ENCODE measurements around the gene NR3C2.

Gene NR3C2

DNA sequence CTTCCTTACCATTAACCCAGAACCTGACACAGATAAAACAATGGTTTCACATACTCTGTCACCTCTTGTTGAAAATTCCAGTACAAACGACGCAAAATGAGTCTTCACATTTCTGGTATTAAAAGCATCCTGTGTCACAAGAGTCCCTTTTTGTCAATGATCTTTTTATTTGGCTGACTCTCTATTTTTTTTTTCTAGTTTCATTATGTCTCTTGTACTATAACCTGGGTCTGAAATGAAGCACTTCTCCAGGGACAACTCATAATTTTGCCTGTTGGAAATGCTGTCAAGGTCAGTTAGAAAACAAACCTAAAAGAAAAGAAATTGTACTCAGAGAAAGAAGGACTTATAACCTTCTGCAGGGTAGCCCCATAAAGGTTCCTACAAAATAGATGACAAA, 93.1 kb downstream of the NR3C2 start:
- no peak for DNase-seq
- H3K27ac ChIP-seq (ENCODE audit: insufficient read depth, low read length, poor library complexity, severe bottlenecking) = no peak overlapping the region
- no peaks in the 10 kb centered on the region for H3K36me3 ChIP-seq (ENCODE audit: control insufficient read depth, insufficient read depth, low read length)
- H3K27me3 ChIP-seq (replicated peaks; ENCODE audit: control insufficient read depth, insufficient read depth, low read length, poor library complexity, severe bottlenecking) = no peaks in the 10 kb centered on the region
- no peaks in the 10 kb centered on the region for H3K4me1 ChIP-seq (ENCODE audit: control insufficient read depth, insufficient read depth, low read length, poor library complexity, severe bottlenecking)
- no peaks in the 10 kb centered on the region for H3K9me3 ChIP-seq (ENCODE audit: control insufficient read depth, low read length)
- H3K4me3 ChIP-seq (ENCODE audit: insufficient read depth, low read depth, low read length, poor library complexity, severe bottlenecking) = no peak overlapping the region

GRCh38 chr4:148346657-148347056, 95.6 kb downstream of the NR3C2 start:
- no peaks in the 10 kb centered on the region for H3K4me1 ChIP-seq (ENCODE audit: control insufficient read depth, insufficient read depth, low read length, poor library complexity, severe bottlenecking)
- no peaks in the 10 kb centered on the region for H3K27me3 ChIP-seq (replicated peaks; ENCODE audit: control insufficient read depth, insufficient read depth, low read length, poor library complexity, severe bottlenecking)
- H3K9me3 ChIP-seq (ENCODE audit: control insufficient read depth, low read length) = no peaks in the 10 kb centered on the region
- DNase-seq = no peak
- H3K27ac ChIP-seq (ENCODE audit: insufficient read depth, low read length, poor library complexity, severe bottlenecking) = no peak overlapping the region
- no peaks in the 10 kb centered on the region for H3K36me3 ChIP-seq (ENCODE audit: control insufficient read depth, insufficient read depth, low read length)
- H3K4me3 ChIP-seq (ENCODE audit: insufficient read depth, low read depth, low read length, poor library complexity, severe bottlenecking) = no peak overlapping the region

DNA sequence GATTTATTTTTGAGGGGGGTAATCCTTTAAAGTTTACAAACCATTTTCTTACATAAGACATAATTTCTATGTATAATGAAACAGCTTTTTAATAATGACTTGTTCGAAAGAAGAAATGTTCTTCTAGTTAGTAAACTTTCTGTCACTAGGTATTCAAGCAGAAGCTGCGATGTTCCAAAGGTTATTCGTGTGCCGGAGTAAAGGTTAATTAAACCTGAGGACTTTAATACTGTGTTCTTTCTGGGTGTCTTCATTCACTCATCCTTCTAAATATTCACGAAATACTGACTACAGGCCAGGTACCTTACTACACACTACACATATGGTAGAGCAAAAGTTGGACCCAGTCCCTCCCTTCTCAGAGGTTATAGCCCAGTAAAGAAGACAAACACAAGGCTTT, 96.7 kb downstream of the NR3C2 start:
- DNase-seq = no peak

GRCh38 chr4:148344941-148345340, 97.3 kb downstream of the NR3C2 start:
- no peak overlapping the region for H3K27ac ChIP-seq (ENCODE audit: insufficient read depth, low read length, poor library complexity, severe bottlenecking)
- no peaks in the 10 kb centered on the region for H3K36me3 ChIP-seq (ENCODE audit: control insufficient read depth, insufficient read depth, low read length)
- no peaks in the 10 kb centered on the region for H3K4me1 ChIP-seq (ENCODE audit: control insufficient read depth, insufficient read depth, low read length, poor library complexity, severe bottlenecking)
- DNase-seq = no peak
- no peaks in the 10 kb centered on the region for H3K27me3 ChIP-seq (replicated peaks; ENCODE audit: control insufficient read depth, insufficient read depth, low read length, poor library complexity, severe bottlenecking)
- no peaks in the 10 kb centered on the region for H3K9me3 ChIP-seq (ENCODE audit: control insufficient read depth, low read length)
- no peak overlapping the region for H3K4me3 ChIP-seq (ENCODE audit: insufficient read depth, low read depth, low read length, poor library complexity, severe bottlenecking)

More for the DNA sequence above, 96.7 kb downstream of the NR3C2 start:
- Histone ChIP-seq H3K27me3 (replicated peaks; ENCODE audit: control insufficient read depth, insufficient read depth, low read length, poor library complexity, severe bottlenecking) (no peaks in the 10 kb centered on the region), H3K4me1 (ENCODE audit: control insufficient read depth, insufficient read depth, low read length, poor library complexity, severe bottlenecking) (no peaks in the 10 kb centered on the region), H3K4me3 (ENCODE audit: insufficient read depth, low read depth, low read length, poor library complexity, severe bottlenecking) (no peak overlapping the region), H3K36me3 (ENCODE audit: control insufficient read depth, insufficient read depth, low read length) (no peaks in the 10 kb centered on the region), H3K9me3 (ENCODE audit: control insufficient read depth, low read length) (no peaks in the 10 kb centered on the region), H3K27ac (ENCODE audit: insufficient read depth, low read length, poor library complexity, severe bottlenecking) (no peak overlapping the region)

GRCh38 chr4:148344352-148344751, 97.9 kb downstream of the NR3C2 start:
- Histone ChIP-seq H3K36me3 (ENCODE audit: control insufficient read depth, insufficient read depth, low read length) (no peaks in the 10 kb centered on the region), H3K9me3 (ENCODE audit: control insufficient read depth, low read length) (no peaks in the 10 kb centered on the region), H3K27me3 (replicated peaks; ENCODE audit: control insufficient read depth, insufficient read depth, low read length, poor library complexity, severe bottlenecking) (no peaks in the 10 kb centered on the region), H3K4me1 (ENCODE audit: control insufficient read depth, insufficient read depth, low read length, poor library complexity, severe bottlenecking) (no peaks in the 10 kb centered on the region), H3K27ac (ENCODE audit: insufficient read depth, low read length, poor library complexity, severe bottlenecking) (no peak overlapping the region), H3K4me3 (ENCODE audit: insufficient read depth, low read depth, low read length, poor library complexity, severe bottlenecking) (no peak overlapping the region)
- no peak for DNase-seq

DNA sequence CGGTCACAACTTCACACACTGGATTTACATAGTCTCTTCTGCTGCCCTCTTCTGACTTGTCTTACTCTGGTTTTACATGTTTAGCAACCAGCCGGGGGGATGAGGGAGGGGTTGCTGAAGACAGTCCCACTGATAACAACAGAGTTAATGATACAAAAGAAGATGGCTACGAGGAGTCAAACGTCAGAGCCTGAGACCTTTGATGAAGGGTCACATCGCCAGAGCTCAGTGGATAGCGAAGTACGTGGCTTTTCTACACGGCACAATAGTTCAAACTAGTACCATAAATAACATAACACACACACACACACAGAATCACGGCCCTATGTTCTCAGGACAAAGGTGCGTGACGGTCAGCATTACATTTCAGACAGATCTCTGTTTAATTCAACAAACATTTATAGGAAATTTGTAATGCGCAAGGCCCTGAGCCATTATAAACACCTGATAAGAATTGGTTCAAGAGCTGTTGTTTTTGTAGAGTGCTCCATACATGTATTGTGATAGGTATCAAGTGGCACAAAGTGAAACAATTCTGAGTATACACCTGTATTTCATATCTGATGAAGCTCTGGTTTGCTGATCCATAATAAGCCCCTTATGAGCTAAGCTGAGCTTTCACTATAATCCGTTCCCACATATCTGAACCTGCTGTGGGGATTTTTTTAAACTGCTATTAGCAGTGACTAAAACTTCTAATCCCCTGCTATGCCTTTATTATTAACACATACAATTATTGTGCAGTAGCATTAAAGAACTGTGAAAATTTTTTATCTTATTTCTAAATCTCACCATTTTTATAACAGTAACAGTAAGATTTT, 100.0 kb downstream of the NR3C2 start:
- no peak for DNase-seq
- Histone ChIP-seq H3K27ac (ENCODE audit: insufficient read depth, low read length, poor library complexity, severe bottlenecking) (no peak overlapping the region), H3K36me3 (ENCODE audit: control insufficient read depth, insufficient read depth, low read length) (no peaks in the 10 kb centered on the region), H3K4me1 (ENCODE audit: control insufficient read depth, insufficient read depth, low read length, poor library complexity, severe bottlenecking) (no peaks in the 10 kb centered on the region), H3K27me3 (replicated peaks; ENCODE audit: control insufficient read depth, insufficient read depth, low read length, poor library complexity, severe bottlenecking) (no peaks in the 10 kb centered on the region), H3K4me3 (ENCODE audit: insufficient read depth, low read depth, low read length, poor library complexity, severe bottlenecking) (no peak overlapping the region), H3K9me3 (ENCODE audit: control insufficient read depth, low read length) (no peaks in the 10 kb centered on the region)

DNA sequence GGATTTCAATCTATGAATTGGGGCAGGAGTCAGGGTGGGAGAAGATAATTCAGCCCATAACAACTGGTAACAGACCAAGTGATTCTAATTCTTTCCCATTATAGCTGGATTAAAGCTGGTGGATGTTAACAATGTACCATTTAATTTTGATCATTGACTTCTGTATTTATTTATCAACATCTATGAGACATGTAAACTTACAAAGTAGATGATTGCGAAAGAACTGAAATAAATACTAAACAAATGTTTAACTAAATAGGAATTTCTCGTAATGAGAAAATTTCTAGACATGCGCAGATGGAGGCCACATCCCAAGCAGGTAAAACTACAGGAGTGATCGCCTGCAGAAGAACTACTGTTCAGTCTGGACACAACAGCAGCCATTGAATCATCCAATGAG, 107.1 kb downstream of the NR3C2 start:
- no peaks in the 10 kb centered on the region for H3K9me3 ChIP-seq (ENCODE audit: control insufficient read depth, low read length)
- H3K4me3 ChIP-seq (ENCODE audit: insufficient read depth, low read depth, low read length, poor library complexity, severe bottlenecking) = no peak overlapping the region
- no peaks in the 10 kb centered on the region for H3K4me1 ChIP-seq (ENCODE audit: control insufficient read depth, insufficient read depth, low read length, poor library complexity, severe bottlenecking)
- no peak for DNase-seq
- no peaks in the 10 kb centered on the region for H3K36me3 ChIP-seq (ENCODE audit: control insufficient read depth, insufficient read depth, low read length)
- H3K27ac ChIP-seq (ENCODE audit: insufficient read depth, low read length, poor library complexity, severe bottlenecking) = no peak overlapping the region
- H3K27me3 ChIP-seq (replicated peaks; ENCODE audit: control insufficient read depth, insufficient read depth, low read length, poor library complexity, severe bottlenecking) = no peaks in the 10 kb centered on the region

DNA sequence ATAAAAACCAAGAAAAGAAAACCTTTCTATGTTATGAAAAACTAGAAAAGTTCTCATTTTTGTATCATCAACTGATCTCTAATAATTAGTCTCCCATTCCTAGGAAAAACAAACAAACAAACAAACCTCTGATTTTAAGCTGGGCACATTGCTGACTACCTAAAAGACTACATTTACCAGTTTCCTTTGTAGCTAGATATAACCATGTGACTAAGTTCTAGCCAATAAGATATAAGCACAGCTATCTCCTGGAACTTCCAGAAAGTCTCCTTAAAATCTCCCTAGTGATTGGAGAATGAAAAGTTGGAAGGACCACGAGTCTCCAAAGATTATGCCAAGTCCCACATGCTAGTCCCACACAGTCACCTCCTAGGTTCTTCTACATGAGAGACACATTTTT, 108.9 kb downstream of the NR3C2 start:
- H3K27me3 ChIP-seq (replicated peaks; ENCODE audit: control insufficient read depth, insufficient read depth, low read length, poor library complexity, severe bottlenecking) = no peaks in the 10 kb centered on the region
- H3K36me3 ChIP-seq (ENCODE audit: control insufficient read depth, insufficient read depth, low read length) = no peaks in the 10 kb centered on the region
- H3K4me1 ChIP-seq (ENCODE audit: control insufficient read depth, insufficient read depth, low read length, poor library complexity, severe bottlenecking) = peaks cover 4% of the 10 kb centered on the region
- DNase-seq = no peak
- no peak overlapping the region for H3K4me3 ChIP-seq (ENCODE audit: insufficient read depth, low read depth, low read length, poor library complexity, severe bottlenecking)
- no peak overlapping the region for H3K27ac ChIP-seq (ENCODE audit: insufficient read depth, low read length, poor library complexity, severe bottlenecking)
- H3K9me3 ChIP-seq (ENCODE audit: control insufficient read depth, low read length) = no peaks in the 10 kb centered on the region

GRCh38 chr4:148332486-148332885, 109.7 kb downstream of the NR3C2 start:
- no peaks in the 10 kb centered on the region for H3K36me3 ChIP-seq (ENCODE audit: control insufficient read depth, insufficient read depth, low read length)
- H3K4me1 ChIP-seq (ENCODE audit: control insufficient read depth, insufficient read depth, low read length, poor library complexity, severe bottlenecking) = peaks cover 4% of the 10 kb centered on the region
- no peak overlapping the region for H3K4me3 ChIP-seq (ENCODE audit: insufficient read depth, low read depth, low read length, poor library complexity, severe bottlenecking)
- no peak for DNase-seq
- no peaks in the 10 kb centered on the region for H3K27me3 ChIP-seq (replicated peaks; ENCODE audit: control insufficient read depth, insufficient read depth, low read length, poor library complexity, severe bottlenecking)
- H3K9me3 ChIP-seq (ENCODE audit: control insufficient read depth, low read length) = no peaks in the 10 kb centered on the region
- no peak overlapping the region for H3K27ac ChIP-seq (ENCODE audit: insufficient read depth, low read length, poor library complexity, severe bottlenecking)

DNA sequence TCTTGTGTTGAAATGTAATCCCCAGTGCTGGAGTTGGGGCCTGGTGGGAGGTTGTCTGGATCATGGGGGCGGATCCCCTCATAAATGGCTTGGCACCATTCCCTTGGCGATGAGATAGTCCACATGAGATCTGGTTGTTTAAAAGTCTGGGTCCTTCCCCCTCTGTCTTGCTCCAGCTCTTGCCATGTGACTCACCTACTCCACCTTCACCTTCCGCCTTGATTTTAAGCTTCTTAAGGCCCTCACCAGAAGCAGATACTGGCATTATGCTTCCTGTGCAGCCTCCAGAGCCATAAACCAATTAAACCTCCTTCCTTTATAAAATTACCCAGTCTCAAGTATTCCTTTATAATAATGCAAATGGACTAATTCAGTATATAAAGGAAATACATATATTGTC, 111.5 kb downstream of the NR3C2 start:
- Histone ChIP-seq H3K27me3 (replicated peaks; ENCODE audit: control insufficient read depth, insufficient read depth, low read length, poor library complexity, severe bottlenecking) (no peaks in the 10 kb centered on the region), H3K9me3 (ENCODE audit: control insufficient read depth, low read length) (no peaks in the 10 kb centered on the region), H3K36me3 (ENCODE audit: control insufficient read depth, insufficient read depth, low read length) (no peaks in the 10 kb centered on the region), H3K27ac (ENCODE audit: insufficient read depth, low read length, poor library complexity, severe bottlenecking) (no peak overlapping the region), H3K4me1 (ENCODE audit: control insufficient read depth, insufficient read depth, low read length, poor library complexity, severe bottlenecking) (peaks cover 4% of the 10 kb centered on the region), H3K4me3 (ENCODE audit: insufficient read depth, low read depth, low read length, poor library complexity, severe bottlenecking) (no peak overlapping the region)
- DNase-seq = no peak

All from effector memory CD4-positive, alpha-beta T cell (primary cell).